B cell (primary cell): ENCODE measurements around the gene CTBP2.

Experiments
- CTCF ChIP-seq: fragments of 200-600 bp; IDR thresholded peaks from one replicate; pipeline ENCODE4 v1.8.0; 2022; ENCODE audit warnings: antibody characterized with exemption, mild to moderate bottlenecking
- EZH2 ChIP-seq: IDR thresholded peaks from 2 replicates; pipeline ENCODE4 v1.6.1; 2012; ENCODE audit warnings: borderline replicate concordance, low read depth, mild to moderate bottlenecking, moderate library complexity, low read length; ENCODE audit not compliant: insufficient read depth, poor library complexity, severe bottlenecking

- TF ChIP-seq CTCF (no peak), EZH2 (no peak)
These were observed 157.0 kb downstream of the CTBP2 start for GRCh38 chr10:125003146-125003900.
